ENCODE results near the gene DBNDD1. TPM values are rescaled to one million over a fixed set of nuclear protein-coding genes. Genes with fewer than 3 reads are reported as not detected.

DBNDD1 gene
- total and polyA plus RNA-seq, 10 of the 15 experiments (the other 5 are each of a cell fraction or from before 2014, with no cell fraction given), result 0.06 to 4.6 (median 0.55) TPM

DNA sequence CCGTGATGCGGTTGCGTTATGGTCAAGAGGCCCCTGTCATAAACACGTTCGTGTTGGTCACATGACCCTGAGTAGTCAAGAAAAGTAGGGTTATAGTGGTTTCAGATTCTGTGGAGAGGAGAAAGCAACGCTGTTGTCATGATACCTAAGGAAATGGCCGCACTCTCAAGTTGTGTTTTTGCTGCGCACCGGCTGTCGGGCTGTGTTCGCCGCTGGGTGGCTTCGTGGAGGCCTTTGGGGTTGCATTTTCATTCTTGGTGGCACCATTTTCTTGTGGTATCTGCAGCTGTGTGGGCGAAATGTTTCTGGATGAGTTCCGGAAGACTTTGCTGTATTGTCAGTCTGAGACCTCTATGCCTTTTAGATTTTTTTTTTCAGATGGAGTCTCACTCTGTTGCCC is 35.7 kb downstream of the DBNDD1 start (continued):
- TF ChIP-seq SREBF2 (IDR thresholded peaks at IDR 0.05; ENCODE audit: low read length), result no peak

DNA sequence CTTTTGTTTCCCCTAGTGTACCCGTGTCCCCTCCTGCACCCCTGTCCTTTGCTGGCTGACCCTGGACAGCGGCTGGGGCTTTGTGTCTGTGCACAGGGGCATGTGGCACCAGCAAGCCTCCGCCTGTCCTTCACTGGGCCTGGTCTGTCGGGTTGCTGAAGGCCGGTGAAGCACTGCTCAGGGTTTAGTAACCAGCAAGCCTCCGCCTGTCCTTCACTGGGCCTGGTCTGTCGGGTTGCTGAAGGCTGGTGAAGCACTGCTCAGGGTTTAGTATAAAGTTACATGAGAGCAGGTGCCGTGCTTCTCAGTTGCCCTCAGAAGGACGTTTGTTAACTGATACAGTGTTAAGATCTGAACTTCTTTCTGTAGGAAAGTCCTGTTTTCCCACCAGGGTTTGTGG is 36.9 kb downstream of the DBNDD1 start:
- no peaks in the 10 kb centered on the region for H4K20me1 ChIP-seq (ENCODE audit: control insufficient read depth, insufficient read depth)
- ATAC-seq (no peak), FAIRE-seq (no peak), DNase-seq (ENCODE audit: low read depth, low spot score) (no peak)
- no peak overlapping the region for H3K4me2 ChIP-seq (ENCODE audit: control insufficient read depth, insufficient read depth)
- peaks cover 26 to 39% of the 10 kb centered on the region in 2 experiments for H3K36me3 ChIP-seq (ENCODE audit: control insufficient read depth in 2 of 2, insufficient read depth in 2 of 2, low read length in 1 of 2)
- TF ChIP-seq RAD21 (IDR thresholded peaks at IDR 0.05; ENCODE audit: insufficient read depth, low read depth, low read length), result no peak
- TF ChIP-seq, protein P1, sequence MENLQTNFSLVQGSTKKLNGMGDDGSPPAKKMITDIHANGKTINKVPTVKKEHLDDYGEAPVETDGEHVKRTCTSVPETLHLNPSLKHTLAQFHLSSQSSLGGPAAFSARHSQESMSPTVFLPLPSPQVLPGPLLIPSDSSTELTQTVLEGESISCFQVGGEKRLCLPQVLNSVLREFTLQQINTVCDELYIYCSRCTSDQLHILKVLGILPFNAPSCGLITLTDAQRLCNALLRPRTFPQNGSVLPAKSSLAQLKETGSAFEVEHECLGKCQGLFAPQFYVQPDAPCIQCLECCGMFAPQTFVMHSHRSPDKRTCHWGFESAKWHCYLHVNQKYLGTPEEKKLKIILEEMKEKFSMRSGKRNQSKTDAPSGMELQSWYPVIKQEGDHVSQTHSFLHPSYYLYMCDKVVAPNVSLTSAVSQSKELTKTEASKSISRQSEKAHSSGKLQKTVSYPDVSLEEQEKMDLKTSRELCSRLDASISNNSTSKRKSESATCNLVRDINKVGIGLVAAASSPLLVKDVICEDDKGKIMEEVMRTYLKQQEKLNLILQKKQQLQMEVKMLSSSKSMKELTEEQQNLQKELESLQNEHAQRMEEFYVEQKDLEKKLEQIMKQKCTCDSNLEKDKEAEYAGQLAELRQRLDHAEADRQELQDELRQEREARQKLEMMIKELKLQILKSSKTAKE (IDR thresholded peaks at IDR 0.05; ENCODE audit: low read depth, poor library complexity, severe bottlenecking), result no peak
- TF ChIP-seq MEF2B (IDR thresholded peaks at IDR 0.05; ENCODE audit: partially characterized antibody, poor library complexity, severe bottlenecking), result no peak
- no peak for TF ChIP-seq RELA (IDR thresholded peaks at IDR 0.05; ENCODE audit: borderline replicate concordance, partially characterized antibody)
- no peak for TF ChIP-seq BCL11A (IDR thresholded peaks at IDR 0.05; ENCODE audit: low read depth, low read length)
- no peak for TF ChIP-seq ZNF207 (IDR thresholded peaks at IDR 0.05; ENCODE audit: borderline replicate concordance)
- no peak for TF ChIP-seq NFXL1 (IDR thresholded peaks at IDR 0.05; ENCODE audit: borderline replicate concordance)
- TF ChIP-seq EGR1 (IDR thresholded peaks at IDR 0.05; ENCODE audit: borderline replicate concordance in 1 of 2, low read depth in 2 of 2, low read length in 2 of 2), result no peak
- no peak for TF ChIP-seq CEBPB (IDR thresholded peaks at IDR 0.05; ENCODE audit: borderline replicate concordance in 1 of 2, low read depth in 2 of 2, low read length in 2 of 2)
- no peak for TF ChIP-seq RELB (IDR thresholded peaks at IDR 0.05; ENCODE audit: low read depth)
- TF ChIP-seq NFYA (IDR thresholded peaks at IDR 0.05; ENCODE audit: borderline replicate concordance, low read depth, low read length), result no peak
- TF ChIP-seq POLR2AphosphoS2 (IDR thresholded peaks at IDR 0.05; ENCODE audit: low read depth, low read length), result no peak
- TF ChIP-seq LARP7 (IDR thresholded peaks at IDR 0.05), result no peak
- TF ChIP-seq DPF2 (IDR thresholded peaks at IDR 0.05), result no peak
- no peak for TF ChIP-seq KAT2A (conservative IDR thresholded peaks at IDR 0.05; ENCODE audit: control insufficient read depth, low read depth, low read length)
- BruUV-seq (replicated peaks), result no TSS peak
- no peak overlapping the region for H3K9ac ChIP-seq (ENCODE audit: control insufficient read depth, insufficient read depth, low read length)
- ChIA-PET POLR2A (interaction anchor here (1.0 to 1.5 kb wide), 2 partner anchors 9 to 51 kb away, joined by 3 to 13 read pairs; no protein-coding TSS in a partner anchor), RAD21 (ENCODE audit: unreplicated experiment) (interaction anchor here (1.1 to 1.5 kb wide), 3 partner anchors 10 to 109 kb away, joined by 3 to 6 read pairs (median 4); partner anchors contain the start of gene TCF25), SMC1A (ENCODE audit: uncharacterized antibody, unreplicated experiment) (interaction anchor here (1.1 to 2.0 kb wide), 2 partner anchors 10 to 42 kb away, joined by 3 to 8 read pairs; no protein-coding TSS in a partner anchor), CTCF (interaction anchor here (1.0 to 1.5 kb wide), 5 partner anchors 11 to 64 kb away, joined by 3 to 5 read pairs (median 4); partner anchors contain the start of gene MC1R)
- H2AFZ ChIP-seq (ENCODE audit: control insufficient read depth, low read depth, low read length), result no peak overlapping the region
- H3K27me3 ChIP-seq (replicated peaks in 1 of 2; ENCODE audit: control insufficient read depth in 2 of 2, insufficient read depth in 2 of 2, low read length in 1 of 2), result no peaks in the 10 kb centered on the region
- WGBS (ENCODE audit: insufficient coverage, insufficient replicate concordance, low lambda C conversion rate, missing lambda C conversion rate), result 91% methylated on average over 9 of the region's 9 CpGs
- no peak overlapping the region for H3K27ac ChIP-seq (ENCODE audit: control insufficient read depth, insufficient read depth)
- intact Hi-C loops (cut with micrococcal nuclease; ENCODE audit: unreplicated experiment) (no loop called here), in situ Hi-C loops (cut with MboI) (no loop called here)
- no peaks in the 10 kb centered on the region for H3K9me3 ChIP-seq (replicated peaks; ENCODE audit: control insufficient read depth, insufficient read depth, low read length)
- no peaks in the 10 kb centered on the region; the same call in 1 of the 2 replicates for H3K79me2 ChIP-seq (ENCODE audit: control insufficient read depth, insufficient read depth, low read length)
- H3K4me1 ChIP-seq (ENCODE audit: control insufficient read depth, insufficient read depth, low read length), result no peaks in the 10 kb centered on the region
- H3K4me3 ChIP-seq, result no peak overlapping the region
